GM06990 (cell line): ENCODE results near the gene CTNNB1.

Experiments
- DNase-seq: peaks from one replicate; pipeline ENCODE4 v3.0.0-alpha.2; 2011; ENCODE audit not compliant: insufficient read length; ENCODE audit errors: extremely low read depth
- H3K27me3 ChIP-seq: replicated peaks from 2 replicates; pipeline ENCODE4 v1.6.0; 2011; ENCODE audit warnings: low read length; ENCODE audit not compliant: control insufficient read depth, insufficient read depth
- H3K36me3 ChIP-seq: 2 replicates; pipeline ENCODE4 v1.5.1; 2011; ENCODE audit warnings: low read length; ENCODE audit not compliant: control insufficient read depth, insufficient read depth
- H3K4me3 ChIP-seq: replicated peaks from 2 replicates; pipeline ENCODE4 v1.5.1; 2011; ENCODE audit warnings: low read depth, mild to moderate bottlenecking, control low read depth, low read length
- TF ChIP-seq, protein P1 (sequence below): IDR thresholded peaks from 2 replicates; pipeline ENCODE4 v1.5.1; 2011; ENCODE audit warnings: low read length, control low read depth, mild to moderate bottlenecking, inconsistent platforms; ENCODE audit not compliant: insufficient read depth, poor library complexity, severe bottlenecking

CTNNB1 gene

DNA sequence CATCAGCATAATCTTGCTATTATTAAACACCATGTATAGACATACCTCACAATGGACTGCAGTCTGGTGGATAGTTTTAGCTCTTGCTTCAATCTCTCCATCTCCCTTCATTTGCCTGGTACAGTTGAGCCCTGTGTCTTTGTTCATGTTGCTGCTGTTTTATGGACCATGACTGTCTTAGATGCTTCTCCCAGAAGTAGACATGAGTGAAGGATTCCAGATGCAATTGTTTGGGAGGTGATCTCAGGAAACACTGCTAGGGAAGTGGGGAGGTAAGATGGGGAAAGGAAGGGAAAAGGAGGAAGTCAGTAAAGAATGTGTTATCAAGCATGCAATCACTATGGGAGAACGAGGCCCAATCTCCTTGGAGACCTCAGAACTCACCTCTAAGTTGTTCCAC is 36.3 kb upstream of the CTNNB1 start:
- TF ChIP-seq, protein P1, sequence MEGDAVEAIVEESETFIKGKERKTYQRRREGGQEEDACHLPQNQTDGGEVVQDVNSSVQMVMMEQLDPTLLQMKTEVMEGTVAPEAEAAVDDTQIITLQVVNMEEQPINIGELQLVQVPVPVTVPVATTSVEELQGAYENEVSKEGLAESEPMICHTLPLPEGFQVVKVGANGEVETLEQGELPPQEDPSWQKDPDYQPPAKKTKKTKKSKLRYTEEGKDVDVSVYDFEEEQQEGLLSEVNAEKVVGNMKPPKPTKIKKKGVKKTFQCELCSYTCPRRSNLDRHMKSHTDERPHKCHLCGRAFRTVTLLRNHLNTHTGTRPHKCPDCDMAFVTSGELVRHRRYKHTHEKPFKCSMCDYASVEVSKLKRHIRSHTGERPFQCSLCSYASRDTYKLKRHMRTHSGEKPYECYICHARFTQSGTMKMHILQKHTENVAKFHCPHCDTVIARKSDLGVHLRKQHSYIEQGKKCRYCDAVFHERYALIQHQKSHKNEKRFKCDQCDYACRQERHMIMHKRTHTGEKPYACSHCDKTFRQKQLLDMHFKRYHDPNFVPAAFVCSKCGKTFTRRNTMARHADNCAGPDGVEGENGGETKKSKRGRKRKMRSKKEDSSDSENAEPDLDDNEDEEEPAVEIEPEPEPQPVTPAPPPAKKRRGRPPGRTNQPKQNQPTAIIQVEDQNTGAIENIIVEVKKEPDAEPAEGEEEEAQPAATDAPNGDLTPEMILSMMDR = no peak
- H3K4me3 ChIP-seq = no peak overlapping the region
- DNase-seq = no peak
- H3K36me3 ChIP-seq = no peaks in the 10 kb centered on the region
- H3K27me3 ChIP-seq = no peaks in the 10 kb centered on the region; the same call in 1 of the 2 replicates

DNA sequence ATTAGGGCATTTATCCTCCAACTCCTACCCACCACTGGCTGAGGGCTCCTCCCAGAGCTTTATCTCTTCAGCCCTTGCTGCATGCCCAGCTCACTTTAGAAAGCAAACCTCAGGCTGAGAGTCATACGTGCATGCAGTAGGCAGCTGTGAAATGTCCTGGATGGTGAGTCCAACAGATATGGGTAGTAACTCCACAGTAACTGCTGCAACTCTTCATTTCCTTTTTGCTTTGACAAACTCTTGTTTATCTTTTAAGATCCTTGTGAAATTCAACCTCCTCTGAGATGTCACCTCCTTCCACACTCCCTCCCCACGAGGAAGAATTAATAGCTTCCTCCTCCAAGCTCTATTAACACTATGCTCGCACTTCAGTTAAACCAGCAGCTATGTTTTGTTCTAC is 35.9 kb upstream of the CTNNB1 start:
- Histone ChIP-seq H3K36me3 (no peaks in the 10 kb centered on the region), H3K27me3 (no peaks in the 10 kb centered on the region; the same call in 1 of the 2 replicates), H3K4me3 (no peak overlapping the region)
- DNase-seq = no peak
- TF ChIP-seq, protein P1 = no peak

DNA sequence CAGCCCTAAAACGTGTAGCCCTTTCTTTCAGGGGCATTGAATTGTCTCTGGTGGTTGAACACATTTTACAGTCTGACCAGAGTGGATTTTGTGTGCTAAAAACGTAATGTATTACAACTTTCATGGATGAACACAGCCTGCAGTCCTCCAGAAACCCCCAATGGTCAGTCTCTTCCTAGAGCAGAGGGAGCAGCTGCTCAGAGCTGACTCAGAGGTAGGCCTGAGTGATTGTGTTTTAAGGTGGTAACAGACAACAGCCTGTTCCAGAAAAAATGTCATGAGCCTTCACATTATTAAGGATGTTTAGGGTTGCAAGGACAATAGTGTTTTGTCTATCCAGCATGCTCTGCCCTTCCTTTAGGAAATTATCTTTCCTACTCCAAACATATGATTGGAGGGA is 34.5 kb upstream of the CTNNB1 start:
- no peak for DNase-seq
- Histone ChIP-seq H3K36me3 (no peaks in the 10 kb centered on the region), H3K27me3 (no peaks in the 10 kb centered on the region; the same call in 1 of the 2 replicates), H3K4me3 (no peak overlapping the region)
- TF ChIP-seq, protein P1 = no peak

DNA sequence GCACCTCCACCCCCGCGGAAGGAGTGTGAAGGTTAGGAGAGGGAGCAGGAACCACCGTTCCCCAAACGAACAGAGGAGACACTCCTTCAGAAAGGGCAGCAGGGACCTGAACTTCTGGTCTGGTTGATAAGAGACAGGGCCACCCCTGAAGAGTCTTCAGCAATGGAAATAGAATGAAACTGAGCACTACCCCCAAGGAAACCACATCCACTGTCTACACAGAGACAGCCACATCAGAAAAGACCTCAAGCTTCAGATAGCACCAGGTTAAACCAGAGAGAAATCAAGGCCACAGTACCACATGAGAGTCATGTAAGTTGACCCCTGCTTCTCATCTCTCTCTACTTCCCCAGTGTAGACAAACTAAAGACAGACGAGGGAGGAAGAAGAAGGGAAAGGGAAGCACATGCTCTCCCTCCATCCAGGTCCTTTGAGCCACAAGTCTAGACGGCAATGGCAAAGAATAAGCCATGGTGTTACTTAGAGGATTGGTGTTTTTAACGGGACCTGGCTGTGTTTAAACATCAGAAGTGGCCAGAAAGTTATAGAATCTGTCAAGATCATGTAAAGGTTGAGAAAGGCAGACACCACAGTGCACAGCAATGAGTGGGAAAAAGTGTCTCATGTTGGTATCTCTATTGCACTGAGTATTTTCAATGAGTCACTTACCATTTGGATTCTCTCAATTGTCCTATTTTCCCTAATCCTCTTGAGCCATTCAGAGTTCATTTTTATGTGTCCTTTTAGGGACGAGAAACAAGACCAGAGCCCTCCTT is 31.4 kb upstream of the CTNNB1 start:
- DNase-seq = no peak
- H3K4me3 ChIP-seq = no peak overlapping the region
- H3K27me3 ChIP-seq = no peaks in the 10 kb centered on the region
- H3K36me3 ChIP-seq = no peaks in the 10 kb centered on the region
- TF ChIP-seq, protein P1 = no peak

DNA sequence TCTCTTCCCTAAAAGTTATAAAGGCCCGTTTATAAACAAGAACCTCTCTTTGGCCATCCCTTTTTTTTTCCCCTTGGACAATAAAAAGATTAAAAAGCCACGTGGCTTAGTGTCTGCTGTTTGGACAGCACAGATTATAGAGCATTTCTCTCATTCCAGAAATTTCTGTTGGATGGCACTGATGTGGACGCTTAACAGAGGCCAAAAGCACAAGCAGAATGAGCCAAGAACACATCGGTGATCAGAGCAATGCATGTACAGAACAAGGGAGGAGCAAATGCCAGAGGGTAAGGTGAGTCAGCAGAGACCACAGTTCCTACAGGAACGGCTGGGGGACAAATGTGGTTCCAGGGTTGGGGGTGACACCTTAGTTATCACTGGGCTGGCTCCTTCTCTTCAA is 30.3 kb upstream of the CTNNB1 start:
- H3K36me3 ChIP-seq = no peaks in the 10 kb centered on the region
- DNase-seq = no peak
- H3K4me3 ChIP-seq = no peak overlapping the region
- TF ChIP-seq, protein P1 = no peak
- H3K27me3 ChIP-seq = no peaks in the 10 kb centered on the region
